ENCODE measurements around the gene MYCN.

MYCN gene

GRCh38 chr2:15981646-15982045, 41.3 kb downstream of the MYCN start:
- no peak for DNase-seq

GRCh38 chr2:15982285-15983044, 42.1 kb downstream of the MYCN start:
- no peak for DNase-seq

- no peak for DNase-seq
Measured at GRCh38 chr2:15983496-15983895, 43.1 kb downstream of the MYCN start.

GRCh38 chr2:15984368-15985255, 44.3 kb downstream of the MYCN start:
- no peak for DNase-seq

- no peak for DNase-seq
Measured at GRCh38 chr2:15985531-15985930, 45.2 kb downstream of the MYCN start.

- DNase-seq: no peak
Measured at GRCh38 chr2:15986068-15986560, 45.8 kb downstream of the MYCN start.

GRCh38 chr2:15986644-15987043, 46.3 kb downstream of the MYCN start:
- no peak for DNase-seq

GRCh38 chr2:15988733-15989132, 48.4 kb downstream of the MYCN start:
- DNase-seq: no peak

GRCh38 chr2:15989559-15989958, 49.2 kb downstream of the MYCN start:
- no peak for DNase-seq

- no peak for DNase-seq
Measured at GRCh38 chr2:15990151-15991101, 50.1 kb downstream of the MYCN start.

- no peak for DNase-seq
Measured at GRCh38 chr2:15991231-15991630, 50.9 kb downstream of the MYCN start.

GRCh38 chr2:15992457-15993231, 52.3 kb downstream of the MYCN start:
- DNase-seq: no peak

- DNase-seq: no peak
Measured at GRCh38 chr2:15993232-15993610, 52.9 kb downstream of the MYCN start.

- DNase-seq: no peak
Measured at GRCh38 chr2:15993666-15994065, 53.3 kb downstream of the MYCN start.

GRCh38 chr2:15995603-15996002, 55.3 kb downstream of the MYCN start:
- DNase-seq: no peak
